ENCODE data around the gene FSTL5.

Gene FSTL5

GRCh38 chr4:161498155-161498554, 665.6 kb downstream of the FSTL5 start:
- no peaks in the 10 kb centered on the region for H3K36me3 ChIP-seq (ENCODE audit: control insufficient read depth, insufficient read depth, low read length)

GRCh38 chr4:161486461-161486860, 677.3 kb downstream of the FSTL5 start:
- no peak for DNase-seq (ENCODE audit: extremely low read depth, insufficient read length)
- Histone ChIP-seq H3K27me3 (replicated peaks; ENCODE audit: control insufficient read depth, insufficient read depth, low read length) (no peaks in the 10 kb centered on the region), H3K36me3 (ENCODE audit: control insufficient read depth, insufficient read depth, low read length) (no peaks in the 10 kb centered on the region), H3K4me3 (replicated peaks; ENCODE audit: low read depth, low read length) (no peak overlapping the region)
- no peak for TF ChIP-seq CTCF (IDR thresholded peaks at IDR 0.05; ENCODE audit: insufficient read depth, low read length, poor library complexity, severe bottlenecking)

More at GRCh38 chr4:161498155-161498554, 665.6 kb downstream of the FSTL5 start:
- Histone ChIP-seq H3K4me3 (replicated peaks; ENCODE audit: low read depth, low read length) (no peak overlapping the region), H3K27me3 (replicated peaks; ENCODE audit: control insufficient read depth, insufficient read depth, low read length) (no peaks in the 10 kb centered on the region)
- TF ChIP-seq CTCF (IDR thresholded peaks at IDR 0.05; ENCODE audit: insufficient read depth, low read length, poor library complexity, severe bottlenecking) = no peak
- no peak for DNase-seq (ENCODE audit: extremely low read depth, insufficient read length)

GRCh38 chr4:161466316-161466715, 697.5 kb downstream of the FSTL5 start:
- no peak for TF ChIP-seq CTCF (IDR thresholded peaks at IDR 0.05; ENCODE audit: insufficient read depth, low read length, poor library complexity, severe bottlenecking)
- H3K36me3 ChIP-seq (ENCODE audit: control insufficient read depth, insufficient read depth, low read length) = no peaks in the 10 kb centered on the region
- no peaks in the 10 kb centered on the region for H3K27me3 ChIP-seq (replicated peaks; ENCODE audit: control insufficient read depth, insufficient read depth, low read length)
- DNase-seq (ENCODE audit: extremely low read depth, insufficient read length) = no peak
- no peak overlapping the region for H3K4me3 ChIP-seq (replicated peaks; ENCODE audit: low read depth, low read length)

GRCh38 chr4:161463436-161463835, 700.4 kb downstream of the FSTL5 start:
- Histone ChIP-seq H3K27me3 (replicated peaks; ENCODE audit: control insufficient read depth, insufficient read depth, low read length) (no peaks in the 10 kb centered on the region), H3K36me3 (ENCODE audit: control insufficient read depth, insufficient read depth, low read length) (no peaks in the 10 kb centered on the region), H3K4me3 (replicated peaks; ENCODE audit: low read depth, low read length) (no peak overlapping the region)
- no peak for DNase-seq (ENCODE audit: extremely low read depth, insufficient read length)
- no peak for TF ChIP-seq CTCF (IDR thresholded peaks at IDR 0.05; ENCODE audit: insufficient read depth, low read length, poor library complexity, severe bottlenecking)

- no peak for DNase-seq (ENCODE audit: extremely low read depth, insufficient read length)
- H3K4me3 ChIP-seq (replicated peaks; ENCODE audit: low read depth, low read length) = no peak overlapping the region
- H3K27me3 ChIP-seq (replicated peaks; ENCODE audit: control insufficient read depth, insufficient read depth, low read length) = no peaks in the 10 kb centered on the region
- no peak for TF ChIP-seq CTCF (IDR thresholded peaks at IDR 0.05; ENCODE audit: insufficient read depth, low read length, poor library complexity, severe bottlenecking)
- H3K36me3 ChIP-seq (ENCODE audit: control insufficient read depth, insufficient read depth, low read length) = no peaks in the 10 kb centered on the region
Observed at GRCh38 chr4:161457906-161458305, 705.9 kb downstream of the FSTL5 start.

- Histone ChIP-seq H3K36me3 (ENCODE audit: control insufficient read depth, insufficient read depth, low read length) (no peaks in the 10 kb centered on the region), H3K27me3 (replicated peaks; ENCODE audit: control insufficient read depth, insufficient read depth, low read length) (no peaks in the 10 kb centered on the region), H3K4me3 (replicated peaks; ENCODE audit: low read depth, low read length) (no peak overlapping the region)
- no peak for DNase-seq (ENCODE audit: extremely low read depth, insufficient read length)
- TF ChIP-seq CTCF (IDR thresholded peaks at IDR 0.05; ENCODE audit: insufficient read depth, low read length, poor library complexity, severe bottlenecking) = no peak
Observed at GRCh38 chr4:161457311-161457710, 706.5 kb downstream of the FSTL5 start.

All from GM06990 (cell line).